ENCODE data around the gene ACER3. TPM values are rescaled to one million over a fixed set of nuclear protein-coding genes. Genes with fewer than 3 reads are reported as not detected.
"Not testable (repeated sequence)": the region's sequence is repeated elsewhere in the genome, so short reads cannot be mapped to it uniquely, and the experiment has no call there.

ACER3 gene
- polyA plus RNA-seq, 3 donors = 12.7 to 18.3 (median 14.7) TPM

GRCh38 chr11:76834151-76834550, 26.6 kb upstream of the ACER3 start:
- no peak for DNase-seq

GRCh38 chr11:76835036-76835435, 25.7 kb upstream of the ACER3 start:
- no peak for DNase-seq

GRCh38 chr11:76835928-76836612, 24.6 kb upstream of the ACER3 start:
- no peak for DNase-seq

GRCh38 chr11:76836613-76837291, 24.0 kb upstream of the ACER3 start:
- no peak for DNase-seq

- no peak for DNase-seq
Observed at GRCh38 chr11:76837696-76838677, 22.7 kb upstream of the ACER3 start.

- no peak for DNase-seq
Observed at GRCh38 chr11:76838678-76839068, 22.0 kb upstream of the ACER3 start.

- DNase-seq = no peak
Observed at GRCh38 chr11:76839311-76839710, 21.4 kb upstream of the ACER3 start.

- DNase-seq = no peak
Observed at GRCh38 chr11:76841923-76842452, 18.7 kb upstream of the ACER3 start.

GRCh38 chr11:76843907-76844306, 16.8 kb upstream of the ACER3 start:
- no peak for DNase-seq

- DNase-seq = no peak
Observed at GRCh38 chr11:76844511-76844910, 16.2 kb upstream of the ACER3 start.

- DNase-seq = no peak
Observed at GRCh38 chr11:76845069-76845468, 15.6 kb upstream of the ACER3 start.

- no peak for DNase-seq
Observed at GRCh38 chr11:76846441-76846840, 14.3 kb upstream of the ACER3 start.

GRCh38 chr11:76849376-76849775, 11.3 kb upstream of the ACER3 start:
- DNase-seq = no peak

GRCh38 chr11:76850130-76850529, 10.6 kb upstream of the ACER3 start:
- DNase-seq = no peak

- no peak for DNase-seq
Observed at GRCh38 chr11:76850815-76851214, 9.9 kb upstream of the ACER3 start.

GRCh38 chr11:76854709-76855108, 6.0 kb upstream of the ACER3 start:
- no peak for DNase-seq

GRCh38 chr11:76855670-76856069, 5.0 kb upstream of the ACER3 start:
- not testable (repeated sequence) for DNase-seq

- DNase-seq = no peak
Observed at GRCh38 chr11:76856106-76856505, 4.6 kb upstream of the ACER3 start.

GRCh38 chr11:76856571-76856970, 4.1 kb upstream of the ACER3 start:
- no peak for DNase-seq

GRCh38 chr11:76857781-76858410, 2.8 kb upstream of the ACER3 start:
- DNase-seq = no peak

- DNase-seq = no peak
Observed at GRCh38 chr11:76859708-76860227, 950 bp upstream of the ACER3 start.

Measured in renal pelvis (tissue), 4 donors.